ENCODE results near the gene WNT3. TPM values are rescaled to one million over a fixed set of nuclear protein-coding genes. Genes with fewer than 3 reads are reported as not detected.

Gene WNT3
- total and polyA plus RNA-seq, 8 donors: 0.24 to 0.72 (median 0.38) TPM

DNA sequence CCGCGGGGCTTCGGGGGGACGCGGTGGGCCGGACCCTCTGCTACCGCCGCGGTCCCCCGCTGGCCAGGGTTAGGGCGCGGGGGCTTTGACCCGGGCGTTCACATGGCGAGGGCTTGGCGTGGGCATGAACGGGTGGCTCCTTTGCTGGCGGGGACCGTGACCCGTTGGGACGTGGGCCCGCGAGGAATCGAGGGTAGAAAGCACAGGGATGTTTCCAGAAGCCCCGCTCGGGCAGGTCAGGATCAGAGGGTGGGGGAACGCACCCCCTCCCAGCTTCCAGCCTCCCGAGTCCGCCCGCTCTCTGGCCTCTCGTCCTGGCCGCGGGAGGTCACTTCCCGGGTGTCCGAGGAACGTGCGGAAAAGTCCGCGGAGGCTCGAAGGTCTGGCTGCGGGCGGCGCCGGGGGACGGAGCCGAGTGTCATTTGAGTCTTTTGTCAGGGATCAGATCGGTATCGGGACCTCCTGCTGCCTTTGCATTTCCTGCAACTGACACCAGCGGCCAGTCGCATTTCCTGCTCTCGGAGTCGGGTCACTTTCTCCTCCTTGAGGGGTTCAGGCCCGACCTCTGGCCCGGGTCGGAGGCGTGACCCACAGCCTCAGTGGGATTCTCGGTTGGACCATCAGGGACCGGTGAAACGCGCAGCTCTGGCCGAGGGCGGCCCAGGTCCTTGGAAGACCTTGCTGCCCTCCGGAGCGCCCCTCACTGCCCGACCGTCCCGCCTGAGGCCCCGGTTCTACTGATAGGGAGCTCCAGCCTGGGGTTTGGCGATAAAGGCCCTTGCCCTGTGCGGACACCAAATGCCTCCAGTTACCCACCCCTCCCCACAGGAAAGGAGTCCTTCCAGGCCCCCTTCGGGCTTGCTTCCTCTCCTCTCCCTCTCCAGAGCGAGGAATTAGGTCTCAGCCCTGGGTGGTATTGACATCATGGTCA lies 702 bp upstream of the WNT3 start:
- 11 to 12% methylated on average over 50 to 72 of the region's 72 CpGs for WGBS, 2 donors
- peak overlapping the region in 3 of 4 donors; percentile 16 to 50 (median 25) for H3K4me3 ChIP-seq
- no peaks in the 10 kb centered on the region for H3K36me3 ChIP-seq
- intact Hi-C loops (cut with DNase I): no loop called here
- FAIRE-seq (no peak), DNase-seq (peak in 1 of 6 donors; percentile 66), ATAC-seq (peak; percentile 24 to 42 (median 34))
- peaks cover 0 to 20% (median 4%) of the 10 kb centered on the region in 4 donors for H3K27me3 ChIP-seq
- TF ChIP-seq, protein P1, sequence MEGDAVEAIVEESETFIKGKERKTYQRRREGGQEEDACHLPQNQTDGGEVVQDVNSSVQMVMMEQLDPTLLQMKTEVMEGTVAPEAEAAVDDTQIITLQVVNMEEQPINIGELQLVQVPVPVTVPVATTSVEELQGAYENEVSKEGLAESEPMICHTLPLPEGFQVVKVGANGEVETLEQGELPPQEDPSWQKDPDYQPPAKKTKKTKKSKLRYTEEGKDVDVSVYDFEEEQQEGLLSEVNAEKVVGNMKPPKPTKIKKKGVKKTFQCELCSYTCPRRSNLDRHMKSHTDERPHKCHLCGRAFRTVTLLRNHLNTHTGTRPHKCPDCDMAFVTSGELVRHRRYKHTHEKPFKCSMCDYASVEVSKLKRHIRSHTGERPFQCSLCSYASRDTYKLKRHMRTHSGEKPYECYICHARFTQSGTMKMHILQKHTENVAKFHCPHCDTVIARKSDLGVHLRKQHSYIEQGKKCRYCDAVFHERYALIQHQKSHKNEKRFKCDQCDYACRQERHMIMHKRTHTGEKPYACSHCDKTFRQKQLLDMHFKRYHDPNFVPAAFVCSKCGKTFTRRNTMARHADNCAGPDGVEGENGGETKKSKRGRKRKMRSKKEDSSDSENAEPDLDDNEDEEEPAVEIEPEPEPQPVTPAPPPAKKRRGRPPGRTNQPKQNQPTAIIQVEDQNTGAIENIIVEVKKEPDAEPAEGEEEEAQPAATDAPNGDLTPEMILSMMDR (IDR thresholded peaks at IDR 0.05): no peak
- peaks cover 0 to 10% (median 0%) of the 10 kb centered on the region in 3 donors for H3K4me1 ChIP-seq
- no peaks in the 10 kb centered on the region for H3K9me3 ChIP-seq
- H3K27ac ChIP-seq: no peak overlapping the region

DNA sequence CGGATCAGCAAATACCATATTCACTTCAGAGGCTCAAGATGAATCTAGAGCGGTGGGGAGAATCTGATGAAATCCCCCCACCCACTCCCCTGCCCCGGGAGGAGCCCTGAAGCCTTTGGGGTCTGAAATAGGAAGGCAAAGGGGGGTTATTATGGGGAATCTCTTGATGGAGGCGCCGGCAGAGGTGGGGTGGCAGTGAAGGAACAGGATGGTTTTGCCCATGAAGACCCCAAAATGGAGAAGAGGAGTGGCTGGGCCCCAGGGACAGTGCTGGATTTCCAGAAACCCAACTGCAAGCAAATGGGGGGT lies 637 bp downstream of the WNT3 start:
- H3K9me3 ChIP-seq: no peaks in the 10 kb centered on the region
- ATAC-seq: no peak
- intact Hi-C loops (cut with DNase I): no loop called here
- H3K4me1 ChIP-seq: peaks cover 0 to 10% (median 0%) of the 10 kb centered on the region in 3 donors
- no peak for FAIRE-seq
- no peak overlapping the region for H3K27ac ChIP-seq
- TF ChIP-seq, protein P1 (IDR thresholded peaks at IDR 0.05): no peak
- H3K27me3 ChIP-seq: peaks cover 0 to 20% (median 4%) of the 10 kb centered on the region in 4 donors
- H3K4me3 ChIP-seq: no peak overlapping the region
- no peak for DNase-seq
- H3K36me3 ChIP-seq: no peaks in the 10 kb centered on the region
- WGBS, 2 donors: 30 to 36% methylated on average over 5 of the region's 5 CpGs

DNA sequence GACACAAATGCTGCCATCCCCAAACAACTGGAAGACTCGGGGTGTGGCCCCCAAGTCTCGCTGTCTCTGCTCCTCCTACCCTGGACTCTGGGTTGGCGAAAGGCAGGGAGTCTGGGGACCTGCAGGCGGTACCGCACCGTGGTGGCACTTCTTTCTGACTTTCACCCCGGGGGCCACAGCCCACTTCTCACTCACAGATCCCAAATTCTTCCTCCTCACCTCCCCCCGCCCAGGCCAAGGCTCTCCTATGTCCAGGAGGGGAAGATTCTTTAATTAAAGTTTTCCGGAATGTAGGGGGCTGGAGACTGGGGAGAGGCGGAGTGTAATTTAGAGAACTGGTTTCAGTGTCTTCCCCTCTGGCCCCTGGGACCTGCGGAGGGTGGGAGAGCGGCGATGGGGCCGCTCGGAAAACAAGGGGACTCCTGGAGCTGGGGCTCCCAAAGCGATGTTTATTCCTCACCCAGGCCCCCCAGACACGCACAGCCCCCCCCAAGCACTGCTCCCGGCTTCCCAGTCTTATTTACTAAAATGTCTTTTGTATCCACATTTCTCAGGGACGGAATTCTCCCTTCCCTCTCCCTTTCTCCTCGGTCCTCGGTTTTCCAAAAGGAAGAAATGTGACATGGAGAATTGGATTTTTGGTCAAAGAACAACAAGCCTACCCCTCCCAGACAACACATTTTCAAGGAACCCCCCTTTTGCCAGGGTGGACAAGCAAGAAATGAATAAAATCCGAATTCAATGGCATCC lies 1.2 kb downstream of the WNT3 start:
- no peak overlapping the region for H3K4me3 ChIP-seq
- peaks cover 0 to 15% (median 4%) of the 10 kb centered on the region in 4 donors for H3K27me3 ChIP-seq
- no peaks in the 10 kb centered on the region for H3K36me3 ChIP-seq
- no peaks in the 10 kb centered on the region for H3K9me3 ChIP-seq
- no peak for FAIRE-seq
- H3K4me1 ChIP-seq: peaks cover 0 to 10% (median 0%) of the 10 kb centered on the region in 3 donors
- no peak for DNase-seq
- H3K27ac ChIP-seq: no peak overlapping the region
- intact Hi-C loops (cut with DNase I): no loop called here
- WGBS, 2 donors: 51 to 55% methylated on average over 19 to 22 of the region's 22 CpGs
- TF ChIP-seq, protein P1 (IDR thresholded peaks at IDR 0.05): no peak
- no peak for ATAC-seq

DNA sequence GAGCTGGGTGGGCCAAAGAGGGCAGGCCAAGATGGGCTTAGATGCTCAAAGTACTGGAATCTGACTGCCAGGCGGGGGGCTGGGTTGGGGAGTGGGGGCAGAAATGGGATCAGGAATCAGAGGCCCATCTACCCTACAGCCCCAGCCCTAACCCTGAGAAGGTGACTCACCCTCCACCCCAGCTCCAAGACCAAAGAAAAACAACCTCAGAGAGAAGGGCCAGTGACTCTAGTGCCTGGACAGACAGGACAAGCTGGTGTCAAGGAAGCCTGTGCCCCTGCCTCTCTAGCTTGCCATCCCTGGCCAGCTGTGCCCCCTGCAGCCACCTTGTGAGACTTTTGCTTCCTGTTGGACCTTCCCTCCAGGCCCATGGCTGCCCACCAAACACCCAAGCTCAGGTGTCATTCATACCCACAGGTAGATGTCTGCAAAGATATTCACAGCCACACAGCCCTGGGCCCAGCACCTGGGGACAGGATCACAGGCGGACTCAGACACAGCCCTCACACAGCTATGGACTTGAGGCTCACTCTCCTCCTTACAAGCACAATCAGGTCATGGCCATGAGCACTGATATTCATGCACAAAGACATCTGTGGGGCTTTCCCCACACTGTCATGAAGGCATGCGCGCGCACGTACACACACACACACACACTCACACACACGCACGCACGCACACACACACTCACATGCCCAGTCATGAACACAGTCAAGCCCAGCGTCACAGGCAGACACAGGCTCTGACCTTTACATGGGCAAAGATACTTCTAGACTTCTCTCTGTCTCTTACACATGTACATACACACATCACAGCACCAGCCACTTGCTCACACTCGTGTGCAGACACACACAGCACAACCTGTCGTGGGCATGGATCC lies 2.8 kb downstream of the WNT3 start:
- WGBS, 2 donors: 79 to 80% methylated on average over 12 of the region's 12 CpGs
- no peak overlapping the region for H3K4me3 ChIP-seq
- no peaks in the 10 kb centered on the region for H3K9me3 ChIP-seq
- H3K27ac ChIP-seq: no peak overlapping the region
- FAIRE-seq (no peak), ATAC-seq (no peak), DNase-seq (no peak)
- peaks cover 0 to 10% (median 0%) of the 10 kb centered on the region in 3 donors for H3K4me1 ChIP-seq
- TF ChIP-seq, protein P1 (IDR thresholded peaks at IDR 0.05): no peak
- intact Hi-C loops (cut with DNase I): no loop called here
- H3K36me3 ChIP-seq: no peaks in the 10 kb centered on the region
- peaks cover 0 to 10% (median 2%) of the 10 kb centered on the region in 4 donors for H3K27me3 ChIP-seq
